Measurements from ENCODE around the gene PIGU. TPM values are rescaled to one million over a fixed set of nuclear protein-coding genes. Genes with fewer than 3 reads are reported as not detected.

The PIGU gene
- total RNA-seq, 2 donors from 2014 or later, result 35.8 to 41.2 TPM

- H3K36me3 Mint-ChIP-seq (ENCODE audit: low read depth), result peaks cover 64% of the 10 kb centered on the region
- WGBS, 2 experiments (ENCODE audit: insufficient coverage in 1 of 2, insufficient read length in 1 of 2), result 93 to 100% methylated on average over 1 to 5 of the region's 7 CpGs
- DNase-seq, result no peak
- no peak overlapping the region for H3K27ac Mint-ChIP-seq
- Histone ChIP-seq H3K4me1 (ENCODE audit: control insufficient read depth, insufficient read depth, low read length) (no peaks in the 10 kb centered on the region), H3K27ac (ENCODE audit: low read depth, low read length) (no peak overlapping the region), H3K27me3 (ENCODE audit: control insufficient read depth, insufficient read depth, low read length, poor library complexity, severe bottlenecking) (no peaks in the 10 kb centered on the region), H3K4me3 (ENCODE audit: low read length) (no peak overlapping the region), H3K9me3 (ENCODE audit: control insufficient read depth, low read length) (no peaks in the 10 kb centered on the region), H3K36me3 (ENCODE audit: control insufficient read depth, insufficient read depth, low read length) (peaks cover 21% of the 10 kb centered on the region), H3K9ac (ENCODE audit: extremely low read depth, low read length, poor library complexity, severe bottlenecking) (no peak overlapping the region)
- peaks cover 18% of the 10 kb centered on the region for H3K9me3 Mint-ChIP-seq
- no peak overlapping the region for H3K4me3 Mint-ChIP-seq
- H3K27me3 Mint-ChIP-seq (ENCODE audit: insufficient read depth), result no peaks in the 10 kb centered on the region
- no peak for TF ChIP-seq CTCF (conservative IDR thresholded peaks at IDR 0.05)
- no peaks in the 10 kb centered on the region for H3K4me1 Mint-ChIP-seq
These were observed 22.6 kb downstream of the PIGU start for GRCh38 chr20:34654207-34654744.

- no peak for TF ChIP-seq CTCF (conservative IDR thresholded peaks at IDR 0.05)
- H3K27me3 Mint-ChIP-seq (ENCODE audit: insufficient read depth), result no peaks in the 10 kb centered on the region
- no peaks in the 10 kb centered on the region for H3K27me3 ChIP-seq (ENCODE audit: control insufficient read depth, insufficient read depth, low read length, poor library complexity, severe bottlenecking)
- peaks cover 5% of the 10 kb centered on the region for H3K9me3 Mint-ChIP-seq
- no peaks in the 10 kb centered on the region for H3K9me3 ChIP-seq (ENCODE audit: control insufficient read depth, low read length)
- H3K4me3 ChIP-seq (ENCODE audit: low read length), result no peak overlapping the region
- peaks cover 53% of the 10 kb centered on the region for H3K36me3 Mint-ChIP-seq (ENCODE audit: low read depth)
- H3K27ac ChIP-seq (ENCODE audit: low read depth, low read length), result no peak overlapping the region
- H3K4me1 ChIP-seq (ENCODE audit: control insufficient read depth, insufficient read depth, low read length), result no peaks in the 10 kb centered on the region
- no peak overlapping the region for H3K9ac ChIP-seq (ENCODE audit: extremely low read depth, low read length, poor library complexity, severe bottlenecking)
- no peak overlapping the region for H3K27ac Mint-ChIP-seq
- no peak for DNase-seq
- 98 to 100% methylated on average over 2 of the region's 2 CpGs for whole genome bisulfite sequencing, 2 experiments (ENCODE audit: insufficient coverage in 1 of 2, insufficient read length in 1 of 2)
- no peak overlapping the region for H3K4me3 Mint-ChIP-seq
- H3K4me1 Mint-ChIP-seq, result no peaks in the 10 kb centered on the region
- H3K36me3 ChIP-seq (ENCODE audit: control insufficient read depth, insufficient read depth, low read length), result peaks cover 11% of the 10 kb centered on the region
These were observed 25.7 kb downstream of the PIGU start for GRCh38 chr20:34651200-34651599.

GRCh38 chr20:34647737-34648136 is 29.2 kb downstream of the PIGU start:
- Histone ChIP-seq H3K27ac (ENCODE audit: low read depth, low read length) (no peak overlapping the region), H3K27me3 (ENCODE audit: control insufficient read depth, insufficient read depth, low read length, poor library complexity, severe bottlenecking) (no peaks in the 10 kb centered on the region), H3K36me3 (ENCODE audit: control insufficient read depth, insufficient read depth, low read length) (peaks cover 6% of the 10 kb centered on the region), H3K4me1 (ENCODE audit: control insufficient read depth, insufficient read depth, low read length) (no peaks in the 10 kb centered on the region), H3K9ac (ENCODE audit: extremely low read depth, low read length, poor library complexity, severe bottlenecking) (no peak overlapping the region), H3K4me3 (ENCODE audit: low read length) (no peak overlapping the region), H3K9me3 (ENCODE audit: control insufficient read depth, low read length) (no peaks in the 10 kb centered on the region)
- no peaks in the 10 kb centered on the region for H3K4me1 Mint-ChIP-seq
- H3K27me3 Mint-ChIP-seq (ENCODE audit: insufficient read depth), result no peaks in the 10 kb centered on the region
- WGBS, 2 experiments (ENCODE audit: insufficient coverage in 1 of 2, insufficient read length in 1 of 2), result 90% methylated on average over 1 of the region's 1 CpG; no CpG with 5 or more reads in 1 of the 2 experiments
- no peak overlapping the region for H3K27ac Mint-ChIP-seq
- H3K36me3 Mint-ChIP-seq (ENCODE audit: low read depth), result peaks cover 27% of the 10 kb centered on the region
- DNase-seq, result no peak
- H3K9me3 Mint-ChIP-seq, result peaks cover 5% of the 10 kb centered on the region
- TF ChIP-seq CTCF (conservative IDR thresholded peaks at IDR 0.05), result no peak
- no peak overlapping the region for H3K4me3 Mint-ChIP-seq

All from endodermal cell (in vitro differentiated cells).